HG02938 (cell line): ENCODE results near the gene G3BP1.
A peak's percentile ranks its signal among the peaks of the same experiment; 100 is the strongest.
"Not testable (repeated sequence)": the region's sequence is repeated elsewhere in the genome, so short reads cannot be mapped to it uniquely, and the experiment has no call there.

Experiments
- ATAC-seq: cut with Tn5 transposase; IDR thresholded peaks from one replicate; pipeline ENCODE4 v1.9.1; 2021; ENCODE audit warnings: mild to moderate bottlenecking, moderate library complexity; ENCODE audit not compliant: unreplicated experiment

Gene G3BP1

GRCh38 chr5:151751593-151751992 lies 20.2 kb upstream of the G3BP1 start:
- ATAC-seq, result no peak

- no peak for ATAC-seq
These were observed 16.4 kb upstream of the G3BP1 start for GRCh38 chr5:151755383-151755782.

GRCh38 chr5:151757233-151758140 lies 14.3 kb upstream of the G3BP1 start:
- ATAC-seq, result peak; percentile 21

GRCh38 chr5:151758141-151758429 lies 13.7 kb upstream of the G3BP1 start:
- peak; percentile 25 for ATAC-seq

GRCh38 chr5:151758430-151759241 lies 13.1 kb upstream of the G3BP1 start, which contains the start of gene ATOX1:
ATOX1 (minus strand) TSS chr5:151758631; CDS start chr5:151758551, 80 bp downstream.
- ATAC-seq, result peak; percentile 93

GRCh38 chr5:151764801-151765200 lies 7.0 kb upstream of the G3BP1 start:
- ATAC-seq, result no peak

- ATAC-seq, result no peak
These were observed 4.8 kb upstream of the G3BP1 start for GRCh38 chr5:151766975-151767374.

GRCh38 chr5:151770383-151771258 lies 1.1 kb upstream of the G3BP1 start:
- ATAC-seq, result peak; percentile 23

- peak; percentile 2 for ATAC-seq
These were observed 483 bp downstream of the G3BP1 start for GRCh38 chr5:151772029-151772845.

GRCh38 chr5:151772846-151773561 lies 1.2 kb downstream of the G3BP1 start:
- no peak for ATAC-seq

- no peak for ATAC-seq
These were observed 2.2 kb downstream of the G3BP1 start for GRCh38 chr5:151773951-151774350.

- no peak for ATAC-seq
These were observed 3.4 kb downstream of the G3BP1 start for GRCh38 chr5:151775025-151775606.

GRCh38 chr5:151779531-151780125 lies 7.9 kb downstream of the G3BP1 start:
- no peak for ATAC-seq

- no peak for ATAC-seq
These were observed 8.6 kb downstream of the G3BP1 start for GRCh38 chr5:151780348-151780747.

GRCh38 chr5:151781201-151781600 lies 9.4 kb downstream of the G3BP1 start:
- ATAC-seq, result no peak

GRCh38 chr5:151783664-151784063 lies 11.9 kb downstream of the G3BP1 start:
- not testable (repeated sequence) for ATAC-seq

- no peak for ATAC-seq
These were observed 12.4 kb downstream of the G3BP1 start for GRCh38 chr5:151784141-151784540.

GRCh38 chr5:151786468-151786867 lies 14.7 kb downstream of the G3BP1 start:
- no peak for ATAC-seq

GRCh38 chr5:151787817-151788216 lies 16.1 kb downstream of the G3BP1 start:
- no peak for ATAC-seq
